H7 (cell line): ENCODE data around the gene SCYL2. TPM values are rescaled to one million over a fixed set of nuclear protein-coding genes. Genes with fewer than 3 reads are reported as not detected.

Experiments
- DNase-seq: peaks from one replicate; pipeline ENCODE4 v3.0.0; 2012
- H3K27me3 ChIP-seq: 2 replicates; pipeline ENCODE4 v1.6.0; 2011; ENCODE audit warnings: mild to moderate bottlenecking, low read length; ENCODE audit not compliant: control insufficient read depth, insufficient read depth
- H3K36me3 ChIP-seq: replicated peaks from 2 replicates; pipeline ENCODE4 v1.5.1; 2011; ENCODE audit warnings: low read length; ENCODE audit not compliant: control insufficient read depth, insufficient read depth
- H3K4me3 ChIP-seq: 2 replicates; pipeline ENCODE4 v1.5.1; 2011; ENCODE audit warnings: low read depth, mild to moderate bottlenecking, control low read depth, low read length, moderate library complexity; ENCODE audit not compliant: insufficient read depth
- total RNA-seq: library from RNA; depleted of rRNA; stranded (reverse); fragments of >200 nt; shearing (Covaris generic); gene quantifications from 2 replicates; pipeline ENCODE4 v1.2.3, GENCODE V29; 2014

SCYL2 gene
- total RNA-seq, 1 experiment from 2014 or later, result 27.5 TPM

- Histone ChIP-seq H3K36me3 (no peaks in the 10 kb centered on the region), H3K27me3 (no peaks in the 10 kb centered on the region), H3K4me3 (no peak overlapping the region)
- no peak for DNase-seq
Measured at GRCh38 chr12:100360450-100360849, 93.5 kb downstream of the SCYL2 start.

- Histone ChIP-seq H3K27me3 (no peaks in the 10 kb centered on the region), H3K36me3 (no peaks in the 10 kb centered on the region), H3K4me3 (no peak overlapping the region)
- no peak for DNase-seq
Measured at GRCh38 chr12:100364324-100364723, 97.3 kb downstream of the SCYL2 start.

GRCh38 chr12:100365411-100365810 is 98.4 kb downstream of the SCYL2 start:
- no peaks in the 10 kb centered on the region for H3K36me3 ChIP-seq
- no peak overlapping the region for H3K4me3 ChIP-seq
- H3K27me3 ChIP-seq, result no peaks in the 10 kb centered on the region
- no peak for DNase-seq

GRCh38 chr12:100368066-100368465 is 101.1 kb downstream of the SCYL2 start:
- no peaks in the 10 kb centered on the region for H3K27me3 ChIP-seq
- no peak overlapping the region for H3K4me3 ChIP-seq
- no peak for DNase-seq
- no peaks in the 10 kb centered on the region for H3K36me3 ChIP-seq

GRCh38 chr12:100371146-100371545 is 104.2 kb downstream of the SCYL2 start:
- Histone ChIP-seq H3K4me3 (no peak overlapping the region), H3K36me3 (no peaks in the 10 kb centered on the region), H3K27me3 (no peaks in the 10 kb centered on the region)
- DNase-seq, result no peak

GRCh38 chr12:100372853-100373640 is 106.1 kb downstream of the SCYL2 start:
- Histone ChIP-seq H3K27me3 (no peaks in the 10 kb centered on the region), H3K4me3 (no peak overlapping the region), H3K36me3 (no peaks in the 10 kb centered on the region)
- DNase-seq, result peak; percentile 19

- Histone ChIP-seq H3K4me3 (no peak overlapping the region), H3K36me3 (no peaks in the 10 kb centered on the region), H3K27me3 (no peaks in the 10 kb centered on the region)
- peak; percentile 15 for DNase-seq
Measured at GRCh38 chr12:100375038-100375735, 108.2 kb downstream of the SCYL2 start.

GRCh38 chr12:100376161-100376560 is 109.2 kb downstream of the SCYL2 start:
- Histone ChIP-seq H3K27me3 (no peaks in the 10 kb centered on the region), H3K4me3 (no peak overlapping the region), H3K36me3 (no peaks in the 10 kb centered on the region)
- no peak for DNase-seq

- DNase-seq, result no peak
- Histone ChIP-seq H3K36me3 (no peaks in the 10 kb centered on the region), H3K4me3 (no peak overlapping the region), H3K27me3 (no peaks in the 10 kb centered on the region)
Measured at GRCh38 chr12:100381379-100381778, 114.4 kb downstream of the SCYL2 start.

GRCh38 chr12:100382338-100382737 is 115.4 kb downstream of the SCYL2 start:
- H3K27me3 ChIP-seq, result no peaks in the 10 kb centered on the region
- DNase-seq, result no peak
- no peak overlapping the region for H3K4me3 ChIP-seq
- H3K36me3 ChIP-seq, result no peaks in the 10 kb centered on the region

GRCh38 chr12:100383586-100384558 is 116.9 kb downstream of the SCYL2 start:
- H3K4me3 ChIP-seq, result no peak overlapping the region
- H3K36me3 ChIP-seq, result no peaks in the 10 kb centered on the region
- DNase-seq, result no peak
- no peaks in the 10 kb centered on the region for H3K27me3 ChIP-seq

GRCh38 chr12:100384559-100384935 is 117.6 kb downstream of the SCYL2 start:
- H3K4me3 ChIP-seq, result no peak overlapping the region
- DNase-seq, result no peak
- H3K27me3 ChIP-seq, result no peaks in the 10 kb centered on the region
- H3K36me3 ChIP-seq, result no peaks in the 10 kb centered on the region

- Histone ChIP-seq H3K36me3 (no peaks in the 10 kb centered on the region), H3K4me3 (no peak overlapping the region), H3K27me3 (no peaks in the 10 kb centered on the region)
- no peak for DNase-seq
Measured at GRCh38 chr12:100388382-100388781, 121.4 kb downstream of the SCYL2 start.
